HG03280 (cell line): Measurements from ENCODE around the gene TDP2.
"Not testable (repeated sequence)": the region's sequence is repeated elsewhere in the genome, so short reads cannot be mapped to it uniquely, and the experiment has no call there.

ENCODE experiments used
- ATAC-seq: cut with Tn5 transposase; IDR thresholded peaks from one replicate; pipeline ENCODE4 v1.9.1; 2021; ENCODE audit warnings: mild to moderate bottlenecking, moderate library complexity; ENCODE audit not compliant: unreplicated experiment

Gene TDP2

GRCh38 chr6:24655215-24655614, 11.5 kb downstream of the TDP2 start:
- no peak for ATAC-seq

DNA sequence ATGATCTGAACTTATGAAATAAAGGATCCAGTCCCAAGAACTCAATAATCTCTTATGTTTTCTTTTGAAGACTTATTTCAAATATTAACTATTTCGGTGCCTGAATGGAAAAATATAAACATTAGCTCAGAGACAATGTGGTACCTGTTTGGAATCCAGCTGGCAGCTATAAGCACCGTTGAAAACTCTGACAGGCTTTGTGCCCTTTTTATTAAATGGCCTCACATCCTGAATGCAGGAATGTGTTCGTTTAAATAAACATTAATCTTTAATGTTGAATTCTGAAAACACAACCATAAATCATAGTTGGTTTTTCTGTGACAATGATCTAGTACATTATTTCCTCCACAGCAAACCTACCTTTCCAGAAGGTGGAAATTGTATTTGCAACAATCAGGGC, 16.3 kb downstream of the TDP2 start:
- ATAC-seq, result no peak

- no peak for ATAC-seq
Observed at GRCh38 chr6:24649691-24650090, 17.0 kb downstream of the TDP2 start.

DNA sequence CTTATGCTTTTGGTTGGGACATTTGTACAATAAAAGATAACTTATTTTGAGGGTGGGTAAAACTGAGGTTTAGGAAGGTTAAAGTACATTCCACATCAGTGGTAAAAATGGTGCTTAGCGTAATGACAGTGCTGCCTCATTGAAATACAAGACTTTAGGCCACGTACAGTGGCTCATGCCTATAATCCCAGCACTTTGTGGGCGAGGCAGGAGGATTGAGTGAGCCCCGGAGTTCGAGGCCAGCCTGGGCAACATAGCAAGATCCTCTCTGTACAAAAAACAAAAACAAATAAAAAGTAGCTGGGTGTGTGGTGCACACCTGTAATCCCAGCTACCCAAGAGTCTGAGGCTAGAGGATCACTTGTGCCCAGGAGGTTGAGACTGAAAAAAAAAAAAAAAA, 18.4 kb downstream of the TDP2 start:
- ATAC-seq, result no peak

GRCh38 chr6:24646771-24647170, 19.9 kb downstream of the TDP2 start:
- ATAC-seq, result no peak

- ATAC-seq, result no peak
Observed at GRCh38 chr6:24644377-24644776, 22.3 kb downstream of the TDP2 start.

- ATAC-seq, result no peak
Observed at GRCh38 chr6:24643920-24644319, 22.8 kb downstream of the TDP2 start.

DNA sequence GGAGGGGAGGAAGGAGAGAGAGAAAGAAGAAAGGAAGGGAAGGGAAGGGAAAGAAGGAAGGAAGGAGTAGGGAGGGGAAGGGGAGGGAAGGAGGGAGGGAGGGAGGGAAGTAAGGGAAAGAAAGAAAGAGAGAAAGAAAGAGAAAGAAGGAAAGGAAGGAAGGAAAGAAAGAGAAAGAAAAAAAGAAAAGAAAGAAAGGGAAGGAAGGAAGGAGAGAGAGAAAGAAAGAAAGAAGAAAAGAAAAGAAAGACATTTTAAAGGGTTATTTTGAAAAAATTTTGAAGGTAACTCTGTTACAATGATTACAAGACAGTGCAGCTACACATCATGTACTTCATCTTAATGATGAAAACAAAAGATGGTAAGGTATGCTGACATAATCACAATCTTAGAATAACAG, 24.6 kb downstream of the TDP2 start:
- no peak for ATAC-seq

DNA sequence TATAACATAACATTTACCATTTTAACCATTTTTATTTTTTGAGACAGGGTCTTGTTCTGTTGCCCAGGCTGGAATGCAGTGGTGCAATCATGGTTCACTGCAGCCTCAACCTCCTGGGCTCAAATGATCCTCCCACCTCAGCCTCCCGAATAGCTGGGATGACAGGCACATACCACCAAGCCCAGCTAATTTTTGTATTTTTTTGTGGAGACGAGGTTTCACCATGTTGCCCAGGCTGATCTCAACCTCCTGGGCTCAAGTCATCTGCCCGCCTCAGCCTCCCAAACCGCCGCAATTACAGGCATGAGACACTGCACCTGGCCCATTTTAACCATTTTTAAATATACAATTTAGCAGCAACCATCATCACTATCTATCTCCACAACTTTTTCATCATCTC, 26.1 kb downstream of the TDP2 start:
- ATAC-seq, result not testable (repeated sequence)

DNA sequence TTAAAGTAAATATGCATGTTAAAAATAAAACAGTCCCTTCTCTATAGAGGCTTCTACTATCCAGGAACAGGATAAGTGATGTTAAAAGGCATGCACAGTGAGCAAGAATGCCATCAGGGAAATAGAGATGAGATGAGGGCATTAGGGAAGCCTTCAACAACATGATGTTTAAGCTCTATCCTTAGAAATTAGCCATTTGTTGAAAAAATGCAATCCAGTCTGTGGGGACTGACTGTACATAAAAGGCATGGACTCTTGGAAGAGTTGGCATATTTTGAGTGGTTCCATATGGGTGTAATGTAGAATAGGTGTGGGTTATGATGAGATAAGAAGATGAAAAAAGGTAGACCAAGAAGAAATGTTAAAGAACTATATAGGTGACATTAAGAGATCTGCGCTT, 26.5 kb downstream of the TDP2 start:
- ATAC-seq, result no peak

DNA sequence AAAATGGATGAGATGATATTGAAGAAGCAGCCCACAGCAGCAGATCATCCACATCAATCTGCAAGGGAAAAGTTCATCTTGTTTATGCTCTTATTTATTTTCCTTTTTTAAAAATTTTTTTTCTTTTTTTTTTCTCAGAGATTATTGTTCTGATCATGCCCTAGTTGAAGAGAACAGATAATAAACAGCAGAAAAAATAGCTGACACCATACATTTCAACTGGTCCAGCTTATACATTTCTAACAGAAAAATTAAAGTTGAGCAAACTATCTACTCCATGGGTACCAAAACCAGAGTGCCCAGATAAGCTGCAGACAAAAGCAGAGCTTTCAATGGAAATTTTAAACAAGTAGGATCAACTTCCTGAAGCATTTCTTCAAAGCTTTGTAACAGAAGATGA, 30.0 kb downstream of the TDP2 start:
- no peak for ATAC-seq

DNA sequence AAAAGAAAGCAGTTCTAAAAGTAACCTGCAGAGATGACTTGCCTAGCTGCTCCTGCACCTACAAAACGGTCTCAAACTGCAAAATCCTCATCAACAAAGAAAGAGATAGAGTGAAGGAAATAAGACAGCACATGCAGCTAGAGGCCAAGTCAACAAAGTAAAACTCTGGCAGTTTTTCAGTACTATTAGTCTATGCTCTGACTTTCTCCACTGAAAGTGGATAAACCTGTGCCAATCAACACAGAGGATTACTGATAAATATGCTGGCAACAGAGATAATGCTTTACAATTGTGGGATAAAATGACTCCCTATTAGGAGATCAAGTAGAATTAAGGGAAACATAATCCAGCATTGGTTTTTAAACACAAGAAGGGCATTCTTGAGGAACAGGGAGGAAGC, 34.1 kb downstream of the TDP2 start:
- ATAC-seq, result no peak

- ATAC-seq, result no peak
Observed at GRCh38 chr6:24631671-24632070, 35.0 kb downstream of the TDP2 start.

GRCh38 chr6:24630856-24631505, 35.7 kb downstream of the TDP2 start:
- ATAC-seq, result no peak

GRCh38 chr6:24621626-24622289, 44.9 kb downstream of the TDP2 start:
- ATAC-seq, result no peak

DNA sequence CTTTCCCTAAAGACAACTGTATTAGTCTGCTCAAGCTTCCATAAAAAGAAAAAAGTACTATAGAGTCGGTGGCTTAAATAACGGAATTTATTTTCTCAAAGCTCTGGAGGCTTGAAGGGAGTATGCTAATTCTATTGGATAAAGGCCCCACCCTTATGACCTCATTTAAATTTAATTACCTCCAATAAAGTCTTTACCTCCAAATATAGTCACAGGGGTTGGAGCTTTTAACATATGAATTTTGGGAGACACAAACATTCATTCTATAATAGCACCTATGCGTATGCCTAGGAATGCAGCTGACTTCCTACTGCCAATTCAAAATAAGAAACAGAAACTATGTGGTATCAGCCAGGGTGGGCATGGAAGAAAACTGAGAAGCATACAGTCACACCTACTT, 46.1 kb downstream of the TDP2 start:
- ATAC-seq, result no peak

- ATAC-seq, result no peak
Observed at GRCh38 chr6:24619661-24620060, 47.0 kb downstream of the TDP2 start.

- ATAC-seq, result no peak
Observed at GRCh38 chr6:24614648-24615047, 52.1 kb downstream of the TDP2 start.

DNA sequence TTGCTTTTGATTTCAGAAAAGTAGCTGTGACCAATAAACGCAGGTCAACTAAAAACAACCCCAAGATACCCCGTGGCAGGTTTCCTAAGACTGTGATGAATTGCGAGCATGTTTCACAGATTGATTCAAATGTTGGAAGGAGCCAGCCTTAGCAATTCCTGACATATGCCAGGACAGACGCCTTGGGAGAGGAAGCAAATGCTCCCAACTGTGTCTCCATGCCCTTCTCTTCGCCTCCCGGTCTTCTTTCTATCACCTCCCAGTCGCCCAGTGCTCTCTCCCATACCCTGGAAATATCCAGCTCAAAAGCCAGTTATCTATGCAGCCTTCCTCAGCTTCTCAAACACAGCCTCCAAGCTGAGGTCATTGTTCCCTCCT, 52.7 kb downstream of the TDP2 start:
- no peak for ATAC-seq

GRCh38 chr6:24613361-24614042, 53.2 kb downstream of the TDP2 start:
- no peak for ATAC-seq

DNA sequence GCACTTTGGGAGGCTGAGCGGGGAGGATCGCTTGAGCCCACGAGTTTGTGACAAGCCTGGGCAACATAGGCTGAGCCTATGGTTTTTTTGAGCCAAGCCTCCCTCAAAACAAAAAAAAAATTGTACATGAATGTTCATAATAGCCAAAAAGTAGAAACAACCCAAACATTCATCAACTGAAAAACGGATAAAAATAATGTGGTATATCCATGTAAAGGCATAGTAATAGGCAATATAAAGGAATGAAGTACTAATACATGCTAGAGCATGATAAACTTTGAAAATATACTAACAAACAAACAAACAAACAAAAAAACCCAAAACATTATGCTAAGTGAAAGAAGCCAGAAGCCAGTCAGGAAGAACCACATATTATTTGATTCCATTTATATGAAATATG, 56.0 kb downstream of the TDP2 start:
- no peak for ATAC-seq

GRCh38 chr6:24607310-24608105, 59.2 kb downstream of the TDP2 start:
- ATAC-seq, result no peak
